Ramos (cell line): Measurements from ENCODE around the gene SRP68.

Source experiments
- in situ Hi-C: fragments of 300-500 bp; cut with MboI; formaldehyde crosslinking; loops from one replicate; pipeline ENCODE4 v1.14.3; 2022; ENCODE audit warnings: low sequenced_read_pairs; ENCODE audit not compliant: unreplicated experiment

Gene SRP68

DNA sequence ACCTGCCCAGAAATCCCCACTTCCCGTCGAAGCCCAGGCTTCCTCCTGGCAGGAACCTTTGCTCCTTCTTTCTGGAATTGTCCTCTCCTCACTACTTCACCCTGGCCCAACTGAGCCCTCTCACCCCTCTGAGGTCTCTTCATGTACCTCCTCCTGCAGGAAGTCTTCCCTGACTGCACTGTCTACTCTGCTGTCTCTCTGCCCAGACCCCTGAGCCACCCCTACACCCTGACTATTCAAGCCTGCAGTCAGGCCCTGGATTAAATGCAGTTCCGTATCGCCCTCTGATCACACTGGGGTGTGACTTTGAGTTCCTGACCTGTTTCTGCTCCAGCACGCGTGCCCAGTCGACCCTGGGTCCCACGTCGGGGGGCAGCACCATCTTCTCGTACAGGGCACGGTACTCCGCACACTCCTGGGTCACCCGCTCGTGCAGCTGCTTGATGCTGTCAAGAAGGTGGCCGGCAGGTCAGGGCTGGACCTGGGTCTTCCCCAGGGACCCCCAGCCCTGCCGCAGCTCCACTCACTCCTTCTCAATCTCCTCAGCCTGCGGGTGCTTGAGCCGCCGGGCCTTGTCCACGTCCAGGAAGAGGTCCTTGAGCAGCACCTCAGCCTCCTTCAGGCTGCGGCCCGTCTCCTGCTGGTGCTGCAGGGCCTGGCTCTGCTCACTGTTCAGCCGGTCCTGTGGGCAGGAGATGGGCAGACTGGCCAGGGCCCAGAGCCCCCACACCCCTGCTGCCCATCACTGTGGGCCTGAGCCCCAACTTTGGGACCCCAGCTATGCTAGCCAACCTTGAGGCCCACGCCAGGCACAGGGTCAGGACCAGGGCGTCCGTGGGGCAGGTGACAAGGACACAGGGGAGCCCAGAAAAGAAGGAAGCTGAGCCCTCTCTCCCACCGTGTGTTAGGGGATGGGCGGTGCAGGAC, 49.1 kb downstream of the SRP68 start:
- in situ Hi-C loops, result no loop called here

DNA sequence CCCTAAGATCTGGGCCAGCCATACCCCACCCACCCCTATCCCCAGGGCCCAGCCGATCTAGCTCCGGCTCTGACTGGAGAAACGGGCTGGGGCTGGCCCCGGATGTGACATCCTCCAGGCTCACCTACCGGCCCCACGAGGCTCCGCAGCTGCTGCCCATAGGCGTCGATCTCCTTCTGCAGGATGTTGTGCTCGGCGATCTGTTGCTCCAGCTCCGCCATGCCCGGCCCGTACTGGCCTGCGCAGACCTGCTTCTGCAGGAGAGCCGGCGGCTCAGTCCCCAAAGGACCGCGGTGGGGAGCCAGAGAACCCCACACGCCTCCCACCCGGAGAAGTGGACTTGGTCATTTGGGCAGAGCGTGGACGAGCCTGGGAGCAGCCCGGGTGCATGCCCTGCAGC, 50.0 kb downstream of the SRP68 start:
- in situ Hi-C loops, result no loop called here

DNA sequence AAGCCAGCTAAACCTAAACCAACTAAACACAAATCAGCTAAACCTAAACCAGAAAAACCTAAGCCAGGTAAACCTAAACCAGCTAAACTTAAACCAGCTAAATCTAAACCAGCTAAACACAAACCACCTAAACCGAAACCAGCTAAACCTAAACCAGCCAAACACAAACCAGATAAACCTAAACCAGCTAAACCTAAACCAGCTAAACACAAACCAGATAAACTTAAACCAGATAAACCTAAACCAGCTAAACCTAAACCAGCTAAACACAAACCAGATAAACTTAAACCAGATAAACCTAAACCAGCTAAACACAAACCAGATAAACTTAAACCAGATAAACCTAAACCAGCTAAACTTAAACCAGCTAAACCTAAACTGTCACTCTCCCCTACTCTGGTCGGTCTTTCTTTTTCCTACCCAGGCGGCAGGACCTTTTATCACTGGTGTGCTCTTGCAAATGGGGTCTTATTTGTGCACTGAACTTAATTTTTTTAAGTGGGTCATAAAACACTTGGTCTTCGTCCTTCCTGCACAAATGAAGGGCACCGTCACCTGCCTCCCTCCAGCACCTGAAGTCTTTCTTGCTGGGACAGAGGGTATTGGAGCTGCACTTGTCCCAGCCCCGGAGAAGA, 52.4 kb downstream of the SRP68 start:
- in situ Hi-C loops, result no loop called here

DNA sequence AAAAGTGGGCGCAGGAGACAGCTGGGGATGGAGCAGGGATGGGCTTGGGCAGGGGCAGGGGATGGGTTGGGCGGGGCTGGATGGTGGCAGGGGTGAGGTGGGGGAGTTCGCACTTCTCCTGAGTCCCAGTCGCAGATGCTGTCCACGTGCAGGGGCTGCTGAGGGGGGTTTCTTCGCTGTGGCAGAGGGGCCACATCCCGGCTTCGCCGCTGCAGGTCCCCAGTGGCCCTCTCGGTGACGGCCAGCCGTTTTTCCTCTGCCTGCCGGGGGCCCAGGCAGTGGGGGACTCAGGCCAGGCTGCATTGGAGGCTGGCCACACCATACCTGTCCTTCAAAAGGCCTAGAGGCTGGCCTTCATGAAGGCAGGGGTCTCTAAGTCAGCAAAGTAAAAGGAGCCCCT, 53.5 kb downstream of the SRP68 start:
- in situ Hi-C loops, result no loop called here

DNA sequence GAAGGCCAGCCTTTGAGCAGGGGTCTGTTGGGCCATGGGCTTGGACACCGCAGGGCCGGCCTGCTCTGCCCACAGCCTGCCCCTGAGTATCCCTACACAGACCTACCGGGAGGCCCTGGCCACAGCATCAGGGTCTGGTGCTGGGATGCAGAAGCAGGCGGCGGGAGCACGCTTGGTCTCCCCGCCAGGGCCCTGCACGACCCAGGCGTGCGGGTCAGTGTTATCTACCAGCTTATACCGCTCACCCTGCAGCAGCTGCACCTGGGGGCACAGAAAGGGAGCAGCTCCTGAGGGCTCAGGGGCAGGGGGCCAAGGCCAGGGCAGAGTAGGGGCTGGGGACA, 54.0 kb downstream of the SRP68 start:
- in situ Hi-C loops, result no loop called here

DNA sequence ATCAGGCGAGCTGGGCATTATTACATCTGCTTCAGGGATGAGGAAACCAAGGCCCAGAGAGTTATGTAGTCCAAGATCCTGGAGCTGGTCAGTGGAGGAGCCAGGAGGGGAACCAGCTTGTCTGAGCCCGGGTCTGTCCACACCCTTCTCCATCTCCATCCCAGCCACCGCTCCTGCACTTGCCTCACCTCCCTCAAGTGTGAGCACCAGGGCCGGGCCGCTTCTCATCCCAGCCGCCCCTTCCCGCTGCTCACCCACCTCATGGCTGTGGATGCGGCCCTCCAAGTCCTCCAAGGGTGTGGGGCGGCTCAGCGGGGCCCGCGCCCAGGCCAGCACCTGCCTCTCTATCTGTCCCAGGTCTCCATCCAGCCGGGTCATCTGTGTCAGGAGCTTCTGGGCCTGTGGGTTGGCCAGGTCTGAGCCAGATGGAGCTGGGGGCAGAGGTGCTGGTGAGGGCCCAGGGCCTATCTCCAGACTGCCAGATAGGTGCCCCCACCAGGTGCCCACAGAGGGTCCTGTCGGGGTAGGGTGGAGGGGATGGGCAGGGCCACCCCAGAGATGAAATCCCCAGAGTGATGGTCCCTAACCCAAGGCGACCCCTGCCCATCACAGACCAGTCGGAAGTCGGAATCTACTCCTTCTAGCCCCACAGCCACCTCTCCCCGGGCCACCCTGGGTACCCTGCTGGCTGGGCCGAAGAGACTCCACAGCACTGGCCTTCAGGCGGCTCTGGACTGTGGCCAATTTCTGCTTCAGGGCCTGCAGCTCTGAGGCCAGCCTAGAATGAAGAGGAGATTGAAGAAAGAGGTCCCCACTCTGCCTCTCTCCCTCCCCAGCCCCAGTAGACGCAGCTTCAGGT, 54.6 kb downstream of the SRP68 start:
- in situ Hi-C loops, result no loop called here

DNA sequence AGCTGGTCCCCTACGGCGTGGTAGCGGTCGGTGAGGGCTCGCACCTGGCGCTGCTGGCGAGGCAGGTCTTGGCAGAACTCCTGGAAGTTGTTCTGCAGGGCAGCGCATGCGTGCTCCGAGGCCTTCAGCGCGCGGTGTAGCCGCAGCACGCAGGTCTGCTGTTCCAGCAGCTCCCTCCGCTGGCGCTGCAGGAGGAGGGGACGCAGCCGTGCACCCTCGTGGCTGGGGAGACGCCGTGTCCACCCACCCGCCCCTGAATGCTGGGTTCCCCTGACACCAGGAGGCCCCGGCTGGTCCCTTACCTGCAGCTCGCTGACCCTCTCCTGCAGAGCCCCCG, 57.4 kb downstream of the SRP68 start:
- in situ Hi-C loops, result loop anchor here (5.0 kb wide), 1 partner anchor 277 kb away; no protein-coding TSS in a partner anchor

DNA sequence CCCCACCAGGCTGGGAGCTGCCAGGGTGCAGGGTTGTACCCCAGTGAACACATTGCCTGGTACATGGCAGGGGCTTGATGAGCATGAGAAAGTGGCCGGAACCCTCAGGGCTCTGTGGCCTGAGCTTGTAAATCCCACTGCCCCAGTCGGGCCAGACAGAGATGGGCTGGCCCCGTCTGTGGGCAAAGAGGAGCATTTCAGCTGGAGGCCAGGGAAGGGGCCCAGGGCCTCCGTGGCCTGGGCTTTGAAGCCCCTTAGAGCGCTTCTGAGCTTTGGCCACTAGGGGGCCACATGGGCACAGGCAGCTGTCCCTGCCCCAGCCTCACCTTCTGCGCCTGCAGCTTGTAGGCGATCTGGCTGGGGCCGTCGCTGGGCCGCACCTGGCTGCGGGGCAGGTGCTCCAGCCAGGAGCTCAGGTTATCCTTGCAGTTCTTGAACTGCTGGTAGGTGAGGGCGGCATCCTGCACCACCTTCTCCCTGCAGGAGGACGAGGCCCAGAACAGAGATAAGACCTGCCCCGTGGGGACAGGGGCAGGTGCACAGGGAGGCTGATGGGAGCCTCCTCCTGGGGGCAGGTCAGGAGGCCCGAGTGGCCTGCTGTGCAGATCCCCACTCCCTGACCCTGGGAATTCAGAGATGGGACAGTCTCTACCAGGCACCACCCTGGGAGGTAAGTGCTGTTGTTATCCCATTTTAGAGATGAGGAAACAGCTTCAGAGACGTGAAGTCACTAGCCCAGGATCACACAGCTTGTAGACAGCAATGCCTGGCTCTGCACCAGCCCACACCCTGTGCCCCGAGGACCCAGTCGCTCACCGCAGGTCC, 58.0 kb downstream of the SRP68 start:
- in situ Hi-C loops, result loop anchor here (5.0 kb wide), 1 partner anchor 278 kb away; no protein-coding TSS in a partner anchor

DNA sequence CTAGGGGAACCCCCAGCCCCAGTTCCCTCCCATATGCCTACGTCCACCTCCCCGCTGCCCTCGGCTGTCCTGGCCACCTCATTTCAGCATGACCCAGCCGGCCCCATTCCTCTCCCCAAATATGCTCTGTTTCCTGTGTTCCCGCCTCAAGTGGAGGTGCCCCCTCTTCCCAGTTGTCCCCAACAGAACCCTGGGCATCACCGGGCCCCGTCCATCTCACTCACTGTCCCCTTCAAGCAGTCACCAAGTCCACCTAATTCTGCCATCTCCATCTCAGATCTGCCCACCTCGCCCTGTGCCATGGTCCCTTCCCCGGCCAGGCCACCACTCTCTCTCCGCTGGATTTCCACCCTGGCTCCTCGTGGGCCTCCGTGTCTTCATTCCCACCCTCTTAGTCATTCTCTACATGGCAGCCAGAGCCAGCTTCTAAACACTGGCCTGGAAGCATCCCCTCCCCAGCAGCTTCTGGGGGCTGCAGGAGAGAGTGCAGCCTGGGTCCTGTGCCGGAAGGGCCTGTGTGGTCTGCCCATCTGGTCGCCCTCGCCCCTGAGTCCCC, 58.9 kb downstream of the SRP68 start:
- in situ Hi-C loops, result loop anchor here (5.0 kb wide), 1 partner anchor 279 kb away; no protein-coding TSS in a partner anchor

DNA sequence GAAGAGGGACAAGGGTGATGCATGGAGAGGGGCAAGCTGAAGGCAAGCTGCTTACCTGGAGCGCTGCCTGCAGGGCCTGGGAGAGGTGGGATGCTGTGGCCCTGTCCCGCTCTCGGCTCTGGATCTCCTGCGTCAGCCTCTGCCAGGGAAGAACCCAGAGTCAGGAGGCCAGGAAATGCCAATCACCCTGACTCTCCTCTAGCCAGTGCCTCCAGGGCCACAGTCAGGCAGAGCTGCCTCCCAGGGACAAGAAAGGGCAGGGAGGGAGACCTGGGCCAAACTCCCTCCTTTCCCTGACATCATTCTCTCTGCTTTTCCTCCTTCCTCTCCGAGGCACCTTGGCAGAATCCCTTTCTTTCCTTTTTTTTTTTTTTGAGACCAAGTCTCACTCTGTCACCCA, 60.4 kb downstream of the SRP68 start:
- in situ Hi-C loops, result loop anchor here (5.0 kb wide), 1 partner anchor 280 kb away; no protein-coding TSS in a partner anchor

DNA sequence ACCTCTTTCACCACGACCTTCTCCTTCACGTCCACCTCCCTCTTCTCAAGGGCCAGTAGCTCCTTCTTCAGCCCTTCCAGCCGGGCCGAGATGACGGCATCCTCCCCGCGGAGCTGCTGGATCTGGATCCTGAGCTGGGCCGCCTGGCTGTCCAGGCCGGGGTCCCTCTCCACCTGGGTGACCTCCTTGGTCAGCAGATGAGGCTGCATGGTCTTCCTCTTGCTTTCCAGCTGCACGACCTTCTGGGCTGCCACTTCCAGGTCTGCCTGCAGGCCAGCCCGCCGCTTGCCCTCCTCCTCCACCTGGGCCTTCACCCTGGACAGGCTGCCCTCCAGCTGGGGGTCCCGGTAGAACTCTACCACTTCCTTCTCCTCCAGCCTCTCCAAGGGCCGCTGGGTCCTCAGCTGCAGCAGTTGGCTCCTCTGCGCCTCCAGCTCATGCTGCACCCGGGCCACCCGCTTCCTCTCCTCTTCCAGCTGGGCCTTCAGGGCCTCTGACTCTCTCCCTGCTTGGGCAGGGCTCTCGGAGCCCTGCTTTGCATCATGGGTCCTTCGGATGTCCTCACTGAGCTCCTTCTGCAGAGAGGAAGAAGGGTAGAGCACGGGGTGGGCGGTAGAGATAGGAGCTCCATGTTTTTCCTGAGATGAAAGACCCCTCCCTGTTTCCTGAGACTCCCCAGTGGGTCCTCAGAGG, 62.2 kb downstream of the SRP68 start:
- in situ Hi-C loops, result loop anchor here (5.0 kb wide), 3 partner anchors 92 to 282 kb away; partner anchors contain the start of gene EXOC7

DNA sequence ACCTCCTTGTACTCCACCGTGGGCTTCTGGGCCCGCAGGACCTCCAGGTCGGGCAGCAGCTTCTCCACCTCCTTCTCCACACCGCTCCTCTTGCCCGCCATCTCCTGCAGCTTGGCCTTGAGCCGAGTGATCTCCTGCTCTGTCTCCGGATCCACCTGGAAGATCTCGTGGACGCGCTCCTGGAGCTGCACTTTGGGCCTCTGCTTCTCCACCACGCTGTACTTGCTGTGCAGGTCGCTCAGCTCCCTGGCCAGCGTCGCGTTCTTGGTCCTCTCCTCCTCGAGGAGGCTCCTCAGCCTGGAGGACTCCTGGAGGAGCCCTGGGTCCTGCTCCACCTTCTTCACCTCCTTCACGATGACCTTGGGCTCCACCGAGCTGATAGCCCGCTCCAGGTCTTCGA, 62.9 kb downstream of the SRP68 start:
- in situ Hi-C loops, result loop anchor here (5.0 kb wide), 2 partner anchors 93 to 102 kb away; partner anchors contain the start of gene EXOC7

DNA sequence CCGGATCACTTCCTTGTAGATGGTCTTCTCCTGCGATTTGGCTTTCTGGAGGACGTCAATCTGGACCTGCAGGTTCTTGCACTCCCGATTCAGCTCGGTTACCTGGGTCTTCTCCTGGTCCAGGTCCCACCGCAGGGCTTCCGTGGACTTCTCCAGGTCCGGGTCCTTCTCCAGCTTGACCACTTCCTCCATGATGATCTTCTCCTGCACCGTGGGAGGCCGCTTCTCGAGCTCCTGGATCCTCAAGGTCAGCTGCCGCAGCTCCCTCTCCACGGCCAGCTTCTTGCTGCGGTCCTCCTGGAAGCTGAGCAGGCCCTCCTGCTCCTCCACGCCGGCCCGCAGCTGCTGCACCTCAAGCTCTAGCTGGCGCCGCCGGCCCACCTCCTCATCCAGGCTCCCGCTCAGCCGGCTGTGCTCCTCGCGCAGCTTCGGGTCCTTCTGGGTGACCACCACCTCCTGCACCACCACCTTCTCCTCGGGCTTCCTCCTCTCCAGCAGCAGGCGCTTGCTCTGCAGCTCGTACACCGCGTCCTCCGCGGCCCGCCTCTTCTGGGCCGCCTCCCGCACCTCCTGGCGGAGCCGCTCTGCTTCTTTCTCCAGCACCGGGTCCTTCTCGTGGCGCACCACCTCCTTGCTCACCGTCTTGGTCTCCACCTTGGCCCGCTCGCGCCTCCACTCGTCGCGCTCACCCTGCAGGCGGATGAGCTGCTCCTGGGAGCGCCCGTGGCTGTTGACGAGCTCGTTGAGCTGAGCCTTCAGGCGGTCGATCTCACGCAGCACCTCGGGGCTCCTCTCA, 63.5 kb downstream of the SRP68 start:
- in situ Hi-C loops, result loop anchor here (5.0 kb wide), 2 partner anchors 93 to 102 kb away; partner anchors contain the start of gene EXOC7

DNA sequence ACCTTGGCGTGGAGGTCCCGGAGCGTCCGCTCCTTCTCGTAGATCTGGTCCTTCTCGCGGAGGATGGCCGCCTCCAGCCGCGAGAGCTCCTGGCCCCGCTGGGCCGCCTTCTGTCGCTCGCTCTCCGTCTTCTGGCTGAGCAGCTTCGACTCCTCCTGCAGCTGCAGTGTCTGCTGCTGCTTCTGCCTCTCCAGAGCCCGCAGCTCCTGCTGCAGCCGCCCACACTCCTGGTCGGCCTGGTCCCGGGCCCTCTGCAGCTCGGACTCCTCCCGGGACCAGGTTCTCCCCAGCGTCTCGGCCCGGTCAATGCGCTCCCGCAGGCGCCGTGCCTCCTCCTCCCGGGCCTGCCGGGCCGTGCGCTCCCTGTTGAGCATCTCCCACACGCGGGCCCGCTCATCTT, 64.1 kb downstream of the SRP68 start:
- in situ Hi-C loops, result loop anchor here (5.0 kb wide), 2 partner anchors 94 to 101 kb away; partner anchors contain the start of gene EXOC7

DNA sequence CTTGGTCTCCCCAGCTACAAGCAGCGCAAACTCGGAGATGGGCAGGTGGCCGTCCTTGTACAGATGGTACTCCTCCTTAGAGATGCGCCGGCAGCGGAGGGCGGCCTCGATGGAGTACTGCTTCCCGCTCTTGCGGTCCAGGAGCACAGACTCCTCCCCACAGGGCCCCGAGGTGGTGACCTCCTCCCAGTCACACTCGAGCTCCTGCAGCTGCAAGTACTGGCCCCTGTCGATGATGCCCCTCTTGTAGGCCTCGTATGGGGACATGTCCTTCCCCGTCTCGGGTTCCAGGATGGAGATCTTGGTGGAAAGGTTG, 64.5 kb downstream of the SRP68 start:
- in situ Hi-C loops, result loop anchor here (5.0 kb wide), 2 partner anchors 94 to 101 kb away; partner anchors contain the start of gene EXOC7

DNA sequence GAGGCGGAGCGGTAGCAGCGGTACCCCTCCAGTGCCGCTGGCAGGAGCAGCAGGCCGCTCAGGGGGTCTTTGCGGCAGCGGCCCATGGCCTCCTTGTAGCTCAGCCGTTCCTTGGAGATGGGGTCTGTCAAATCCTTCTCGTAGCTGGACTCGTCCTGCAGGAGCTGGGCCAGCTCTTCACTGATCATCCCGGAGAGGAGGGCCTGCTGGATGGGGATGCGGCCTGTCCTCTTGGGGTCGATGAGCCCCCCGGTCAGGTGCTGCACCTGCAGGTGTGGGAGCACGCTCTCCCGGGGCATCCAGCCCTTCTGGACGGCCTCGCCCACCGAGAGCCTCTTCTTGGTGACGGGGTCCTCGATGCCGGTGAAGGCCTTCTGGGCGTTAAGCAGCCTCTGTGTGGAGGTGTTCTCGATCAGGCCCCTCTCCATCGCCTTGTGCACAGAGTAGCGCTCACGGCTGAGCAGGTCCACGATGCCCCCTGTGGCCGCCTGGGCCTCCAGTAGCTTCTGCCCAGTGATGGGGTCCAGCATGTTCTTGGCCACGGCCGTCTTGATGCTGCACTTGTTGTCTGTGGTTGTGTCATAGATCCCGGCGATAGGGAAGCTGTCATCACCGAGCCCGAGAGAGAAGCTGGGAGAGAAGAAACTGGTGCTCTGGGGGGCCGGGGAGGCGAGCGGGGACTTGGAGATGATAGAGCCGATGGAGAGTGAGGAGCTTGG, 65.0 kb downstream of the SRP68 start:
- in situ Hi-C loops, result loop anchor here (5.0 kb wide), 2 partner anchors 95 to 100 kb away; partner anchors contain the start of gene EXOC7
